OCI-LY1 (cell line): ENCODE results near the gene GIPC3.
A peak's percentile ranks its signal among the peaks of the same experiment; 100 is the strongest.

Experiments used
- H2AFZ ChIP-seq: fragments of 200-600 bp; sonication (generic), shearing (Covaris generic); 2 replicates; pipeline ENCODE4 v1.6.0; 2014; ENCODE audit warnings: antibody characterized with exemption, mild to moderate bottlenecking, low read length
- H3F3A ChIP-seq: fragments of 200-600 bp; sonication (generic), shearing (Covaris generic); 2 replicates; pipeline ENCODE4 v1.6.0; 2014; ENCODE audit warnings: mild to moderate bottlenecking, antibody characterized with exemption, low read length, moderate library complexity; ENCODE audit not compliant: insufficient read depth
- H3K27ac ChIP-seq: fragments of 200-600 bp; sonication (generic); 2 replicates; pipeline ENCODE4 v1.5.1; 2014; ENCODE audit warnings: low read length, mixed run types, mild to moderate bottlenecking, low read depth; ENCODE audit not compliant: poor library complexity, severe bottlenecking
- H3K27me3 ChIP-seq: fragments of 200-600 bp; sonication (generic); 2 replicates; pipeline ENCODE4 v1.6.0; 2014; ENCODE audit warnings: antibody characterized with exemption, mild to moderate bottlenecking, low read length, moderate library complexity; ENCODE audit not compliant: insufficient read depth
- H3K36me3 ChIP-seq: fragments of 200-600 bp; sonication (generic); 2 replicates; pipeline ENCODE4 v1.6.1; 2014; ENCODE audit warnings: mild to moderate bottlenecking, antibody characterized with exemption, low read length, moderate library complexity, mixed read lengths; ENCODE audit not compliant: insufficient read depth
- H3K4me1 ChIP-seq: fragments of 200-600 bp; sonication (generic); 2 replicates; pipeline ENCODE4 v1.5.1; 2014; ENCODE audit warnings: mild to moderate bottlenecking, low read length, moderate library complexity; ENCODE audit not compliant: insufficient read depth, severe bottlenecking
- H3K4me2 ChIP-seq: fragments of 200-600 bp; sonication (generic), shearing (Covaris generic); 2 replicates; pipeline ENCODE4 v1.6.1; 2014; ENCODE audit warnings: low read length
- H3K4me3 ChIP-seq: fragments of 200-600 bp; sonication (generic); 2 replicates; pipeline ENCODE4 v1.5.1; 2014; ENCODE audit warnings: low read length, low read depth, mild to moderate bottlenecking, mixed read lengths; ENCODE audit not compliant: poor library complexity, severe bottlenecking
- H3K79me2 ChIP-seq: fragments of 200-600 bp; shearing (Covaris generic); 2 replicates; pipeline ENCODE4 v1.6.1; 2016; ENCODE audit warnings: mixed run types, low read length, mixed read lengths; ENCODE audit not compliant: insufficient read depth
- H3K9ac ChIP-seq: fragments of 200-600 bp; sonication (generic), shearing (Covaris generic); 2 replicates; pipeline ENCODE4 v1.6.1; 2014; ENCODE audit warnings: mild to moderate bottlenecking, low read length, mixed read lengths
- H3K9me2 ChIP-seq: fragments of 200-600 bp; sonication (generic), shearing (Covaris generic); 2 replicates; pipeline ENCODE4 v1.6.1; 2014; ENCODE audit warnings: low read depth, mild to moderate bottlenecking, low read length, mixed read lengths
- H3K9me3 ChIP-seq: fragments of 200-600 bp; shearing (Covaris generic); 2 replicates; pipeline ENCODE4 v1.6.1; 2014; ENCODE audit warnings: low read length, mixed read lengths
- H4K20me1 ChIP-seq: fragments of 200-600 bp; sonication (generic), shearing (Covaris generic); 2 replicates; pipeline ENCODE4 v1.6.0; 2016; ENCODE audit warnings: mild to moderate bottlenecking, low read length; ENCODE audit not compliant: insufficient read depth
- EZH2 ChIP-seq: fragments of 200-600 bp; sonication (generic), shearing (Covaris generic); IDR thresholded peaks from 2 replicates; pipeline ENCODE4 v1.8.0; 2017; ENCODE audit warnings: borderline replicate concordance, mixed run types, mild to moderate bottlenecking, antibody characterized with exemption, low read length, moderate library complexity, mixed read lengths
- TF ChIP-seq, protein P1 (sequence below): fragments of 200-600 bp; sonication (generic), shearing (Covaris generic); IDR thresholded peaks from 2 replicates; pipeline ENCODE4 v1.5.1; 2017; ENCODE audit warnings: mild to moderate bottlenecking, antibody characterized with exemption, low read length, moderate library complexity, mixed read lengths

The GIPC3 gene

DNA sequence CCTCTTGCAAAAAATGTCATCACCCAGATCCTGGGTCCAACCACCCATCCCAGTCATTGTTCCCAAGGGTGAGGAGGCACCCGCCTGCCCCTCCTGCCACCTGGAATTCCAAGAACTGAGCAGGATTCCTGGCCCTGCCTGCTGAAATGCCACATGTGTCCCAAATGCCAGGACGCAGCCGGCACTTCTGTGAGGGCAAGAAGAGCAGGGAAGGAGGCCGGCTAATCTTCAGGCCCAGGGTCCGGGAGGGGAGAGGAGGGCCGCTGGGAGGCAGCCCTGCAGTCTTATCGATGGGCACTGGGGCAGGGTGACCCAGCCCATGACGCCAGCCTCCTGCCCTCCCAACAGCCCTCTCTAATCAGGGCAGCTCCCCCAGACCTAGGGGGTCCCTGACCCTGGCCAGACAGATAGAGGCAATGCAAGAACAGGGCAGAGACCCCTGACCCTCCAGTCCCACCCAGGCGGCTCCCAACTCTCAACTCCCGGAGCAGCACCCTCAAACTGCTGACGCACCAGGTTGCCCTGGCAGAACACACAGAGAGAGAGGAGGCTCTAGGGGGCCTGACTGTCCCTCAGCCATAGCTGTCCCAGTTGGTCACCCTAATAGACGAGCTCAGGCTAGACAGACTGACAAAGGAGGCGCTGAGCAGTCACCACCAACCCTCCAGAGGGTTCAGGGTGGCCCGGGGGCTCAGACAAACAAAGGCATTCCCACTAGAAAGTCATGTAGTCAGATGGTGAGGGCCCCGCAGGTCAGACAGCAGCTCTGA, 29.4 kb upstream of the GIPC3 start:
- Histone ChIP-seq H3F3A (no peaks in the 10 kb centered on the region), H3K27me3 (no peaks in the 10 kb centered on the region), H3K79me2 (no peaks in the 10 kb centered on the region), H3K27ac (no peak overlapping the region), H4K20me1 (no peaks in the 10 kb centered on the region), H3K9me2 (no peaks in the 10 kb centered on the region), H2AFZ (no peak overlapping the region), H3K4me1 (peaks cover 43% of the 10 kb centered on the region), H3K9ac (no peak overlapping the region; the same call in 1 of the 2 replicates), H3K9me3 (no peaks in the 10 kb centered on the region), H3K36me3 (peaks cover 6% of the 10 kb centered on the region; the same call in 1 of the 2 replicates), H3K4me2 (peak overlapping the region; percentile 96), H3K4me3 (peak overlapping the region; percentile 76)
- TF ChIP-seq, protein P1, sequence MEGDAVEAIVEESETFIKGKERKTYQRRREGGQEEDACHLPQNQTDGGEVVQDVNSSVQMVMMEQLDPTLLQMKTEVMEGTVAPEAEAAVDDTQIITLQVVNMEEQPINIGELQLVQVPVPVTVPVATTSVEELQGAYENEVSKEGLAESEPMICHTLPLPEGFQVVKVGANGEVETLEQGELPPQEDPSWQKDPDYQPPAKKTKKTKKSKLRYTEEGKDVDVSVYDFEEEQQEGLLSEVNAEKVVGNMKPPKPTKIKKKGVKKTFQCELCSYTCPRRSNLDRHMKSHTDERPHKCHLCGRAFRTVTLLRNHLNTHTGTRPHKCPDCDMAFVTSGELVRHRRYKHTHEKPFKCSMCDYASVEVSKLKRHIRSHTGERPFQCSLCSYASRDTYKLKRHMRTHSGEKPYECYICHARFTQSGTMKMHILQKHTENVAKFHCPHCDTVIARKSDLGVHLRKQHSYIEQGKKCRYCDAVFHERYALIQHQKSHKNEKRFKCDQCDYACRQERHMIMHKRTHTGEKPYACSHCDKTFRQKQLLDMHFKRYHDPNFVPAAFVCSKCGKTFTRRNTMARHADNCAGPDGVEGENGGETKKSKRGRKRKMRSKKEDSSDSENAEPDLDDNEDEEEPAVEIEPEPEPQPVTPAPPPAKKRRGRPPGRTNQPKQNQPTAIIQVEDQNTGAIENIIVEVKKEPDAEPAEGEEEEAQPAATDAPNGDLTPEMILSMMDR = no peak
- TF ChIP-seq EZH2 = no peak

GRCh38 chr19:3556423-3556977, 28.8 kb upstream of the GIPC3 start:
- peaks cover 43% of the 10 kb centered on the region for H3K4me1 ChIP-seq
- peak overlapping the region; percentile 55; the same call in 1 of the 2 replicates for H3K9ac ChIP-seq
- no peaks in the 10 kb centered on the region for H3K79me2 ChIP-seq
- H3K27ac ChIP-seq = no peak overlapping the region
- H3K4me2 ChIP-seq = peak overlapping the region; percentile 96
- no peak for TF ChIP-seq EZH2
- TF ChIP-seq, protein P1 = no peak
- H3K36me3 ChIP-seq = no peaks in the 10 kb centered on the region
- H3K27me3 ChIP-seq = no peaks in the 10 kb centered on the region
- H3F3A ChIP-seq = no peaks in the 10 kb centered on the region
- H3K4me3 ChIP-seq = peak overlapping the region; percentile 76
- no peaks in the 10 kb centered on the region for H4K20me1 ChIP-seq
- H3K9me2 ChIP-seq = no peaks in the 10 kb centered on the region
- H3K9me3 ChIP-seq = no peaks in the 10 kb centered on the region
- H2AFZ ChIP-seq = no peak overlapping the region

DNA sequence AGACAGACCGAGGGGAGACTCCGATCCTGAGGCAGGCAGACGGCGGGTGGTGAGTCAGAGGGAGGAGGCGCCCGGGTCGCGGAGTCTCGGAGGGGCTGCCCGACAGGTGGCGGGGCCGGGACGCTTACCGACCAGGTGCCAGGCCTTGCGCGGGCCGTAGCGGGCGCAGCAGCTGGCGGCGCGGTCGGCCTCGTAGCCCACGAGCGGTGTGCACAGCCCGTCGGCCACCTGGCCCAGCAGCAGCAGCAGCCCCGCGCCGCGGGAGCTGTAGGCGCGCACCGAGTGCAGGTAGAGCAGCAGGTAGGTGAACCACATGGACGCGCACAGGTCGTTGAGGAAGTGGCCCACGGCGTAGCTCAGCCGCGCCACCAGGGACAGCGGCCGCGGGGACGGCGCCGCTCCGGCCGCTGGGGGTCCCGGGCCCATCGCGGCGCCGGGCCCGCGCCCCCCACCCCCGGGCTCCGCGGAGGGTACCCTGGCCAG, 28.3 kb upstream of the GIPC3 start:
- H2AFZ ChIP-seq = no peak overlapping the region
- no peak for TF ChIP-seq EZH2
- TF ChIP-seq, protein P1 = peak; percentile 17; the same call in 1 of the 2 replicates
- no peaks in the 10 kb centered on the region for H3F3A ChIP-seq
- H3K27ac ChIP-seq = no peak overlapping the region
- H3K9me2 ChIP-seq = no peaks in the 10 kb centered on the region
- peaks cover 43% of the 10 kb centered on the region for H3K4me1 ChIP-seq
- H3K9ac ChIP-seq = peak overlapping the region; percentile 55; the same call in 1 of the 2 replicates
- H4K20me1 ChIP-seq = no peaks in the 10 kb centered on the region
- H3K4me2 ChIP-seq = peak overlapping the region; percentile 96
- H3K4me3 ChIP-seq = peak overlapping the region; percentile 76
- no peaks in the 10 kb centered on the region for H3K9me3 ChIP-seq
- no peaks in the 10 kb centered on the region for H3K27me3 ChIP-seq
- H3K79me2 ChIP-seq = no peaks in the 10 kb centered on the region
- H3K36me3 ChIP-seq = no peaks in the 10 kb centered on the region
